Measurements from ENCODE around the gene PCSK4. TPM values are rescaled to one million over a fixed set of nuclear protein-coding genes. Genes with fewer than 3 reads are reported as not detected.

Gene PCSK4
- total and polyA plus RNA-seq, 2 donors (not counting 3 experiments of a cell fraction or from before 2014, with no cell fraction given) = 1.2 to 1.7 TPM

- H3K79me2 ChIP-seq (ENCODE audit: control insufficient read depth, insufficient read depth, low read length) = no peaks in the 10 kb centered on the region
- dilution Hi-C loops (cut with MboI; ENCODE audit: extremely low pct_ligation_motif_present, low sequenced_read_pairs) = no loop called here
- no peaks in the 10 kb centered on the region for H3K9me1 ChIP-seq (replicated peaks; ENCODE audit: control insufficient read depth, extremely low read depth, insufficient read depth, low read length)
- no peaks in the 10 kb centered on the region for H3K36me3 ChIP-seq (ENCODE audit: control insufficient read depth in 2 of 2, extremely low read depth in 1 of 2, insufficient read depth in 2 of 2, low read length in 2 of 2)
- FAIRE-seq (no peak), DNase-seq (ENCODE audit: low read depth, low spot score) (no peak)
- no peak overlapping the region for H3K27ac ChIP-seq (ENCODE audit: insufficient read depth, low read depth, low read length)
- intact Hi-C loops (cut with micrococcal nuclease) = no loop called here
- TF ChIP-seq MYC (IDR thresholded peaks at IDR 0.05; ENCODE audit: low read depth, low read length) = no peak
- no peak for TF ChIP-seq CTCF (IDR thresholded peaks at IDR 0.05; ENCODE audit: extremely low read depth in 1 of 2, insufficient read depth in 1 of 2, low read depth in 1 of 2, low read length in 2 of 2)
- TF ChIP-seq POLR2AphosphoS5 (IDR thresholded peaks at IDR 0.05; ENCODE audit: insufficient read depth, low read depth, low read length) = no peak
- no peak for TF ChIP-seq EZH2 (IDR thresholded peaks at IDR 0.05; ENCODE audit: borderline replicate concordance, low read depth, low read length, severe bottlenecking)
- no peak for TF ChIP-seq JUN (IDR thresholded peaks at IDR 0.05; ENCODE audit: borderline replicate concordance, insufficient read depth, insufficient read length, low read depth)
- no peak for TF ChIP-seq MAX (IDR thresholded peaks at IDR 0.05; ENCODE audit: insufficient read depth, insufficient read length)
- TF ChIP-seq GATA2 (IDR thresholded peaks at IDR 0.05; ENCODE audit: insufficient read depth, insufficient read length, low read depth, low read length) = no peak
- TF ChIP-seq POLR2A (IDR thresholded peaks at IDR 0.05; ENCODE audit: low read depth, low read length) = no peak
- no peak for TF ChIP-seq FOS (IDR thresholded peaks at IDR 0.05; ENCODE audit: borderline replicate concordance, insufficient read depth, low read length)
- no peaks in the 10 kb centered on the region for H3K4me1 ChIP-seq (ENCODE audit: control insufficient read depth, extremely low read depth, insufficient read depth, low read length)
- no peak overlapping the region for H3K9ac ChIP-seq (replicated peaks; ENCODE audit: extremely low read depth, insufficient read depth, low read length)
- H3K27me3 ChIP-seq (ENCODE audit: control insufficient read depth in 2 of 2, insufficient read depth in 2 of 2, low read length in 2 of 2) = peaks cover 9 to 12% of the 10 kb centered on the region in 2 experiments
- no peak overlapping the region for H2AFZ ChIP-seq (ENCODE audit: low read depth, low read length)
- H3K4me3 ChIP-seq (replicated peaks in 1 of 3; ENCODE audit: insufficient read depth in 1 of 3, low read depth in 1 of 3, low read length in 3 of 3) = no peak overlapping the region
- H3K9me3 ChIP-seq (replicated peaks; ENCODE audit: control insufficient read depth, insufficient read depth, low read length) = no peaks in the 10 kb centered on the region
- no TSS peak for BruUV-seq (replicated peaks)
- POLR2A ChIA-PET = no interaction called here
- H4K20me1 ChIP-seq (replicated peaks; ENCODE audit: control insufficient read depth, extremely low read depth, insufficient read depth, low read length) = no peaks in the 10 kb centered on the region
- H3K4me2 ChIP-seq (ENCODE audit: insufficient read depth, low read length) = no peak overlapping the region
- CTCF ChIA-PET = interaction anchor here (0.8 to 1.5 kb wide), 3 partner anchors 20 to 78 kb away, joined by 3 to 4 read pairs (median 4); no protein-coding TSS in a partner anchor
Measured at GRCh38 chr19:1522838-1523237, 32.7 kb upstream of the PCSK4 start.

Measured in endothelial cell of umbilical vein (primary cell).